ENCODE results near the gene CKB.

GRCh38 chr14:103517721-103518421 is 4.8 kb downstream of the CKB start:
- TF ChIP-seq POLR2A (IDR thresholded peaks at IDR 0.05) (no peak), CTCF (IDR thresholded peaks at IDR 0.05) (no peak)
